ENCODE results near the gene PDE3B. TPM values are rescaled to one million over a fixed set of nuclear protein-coding genes. Genes with fewer than 3 reads are reported as not detected.

PDE3B gene
- total RNA-seq, 4 donors from 2014 or later: 14.0 to 30.5 (median 18.0) TPM

DNA sequence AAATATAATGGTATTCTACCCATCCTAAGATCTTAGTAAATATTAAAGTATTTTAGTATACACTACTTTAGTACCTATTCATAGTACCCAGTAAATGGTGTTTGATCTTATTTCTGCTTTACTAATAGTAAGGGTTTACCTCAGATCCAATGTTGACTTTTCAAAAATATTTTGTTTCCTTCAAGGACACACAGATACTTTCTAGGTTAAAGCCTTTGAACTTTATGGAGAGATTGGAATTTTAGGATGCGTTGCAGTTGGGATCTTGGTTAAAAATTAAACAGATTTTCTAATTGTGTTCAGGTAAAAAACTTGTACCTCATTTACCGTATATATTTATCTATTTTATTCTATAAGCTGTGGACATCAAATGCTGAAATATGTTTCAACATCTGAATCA lies 175.2 kb downstream of the PDE3B start:
- Histone ChIP-seq H3K9me3 (no peaks in the 10 kb centered on the region), H3K27me3 (no peaks in the 10 kb centered on the region), H3K4me3 (no peak overlapping the region), H3K27ac (no peak overlapping the region), H3K4me1 (no peaks in the 10 kb centered on the region), H3K36me3 (no peaks in the 10 kb centered on the region)
- DNase-seq: no peak
- TF ChIP-seq, protein P1, sequence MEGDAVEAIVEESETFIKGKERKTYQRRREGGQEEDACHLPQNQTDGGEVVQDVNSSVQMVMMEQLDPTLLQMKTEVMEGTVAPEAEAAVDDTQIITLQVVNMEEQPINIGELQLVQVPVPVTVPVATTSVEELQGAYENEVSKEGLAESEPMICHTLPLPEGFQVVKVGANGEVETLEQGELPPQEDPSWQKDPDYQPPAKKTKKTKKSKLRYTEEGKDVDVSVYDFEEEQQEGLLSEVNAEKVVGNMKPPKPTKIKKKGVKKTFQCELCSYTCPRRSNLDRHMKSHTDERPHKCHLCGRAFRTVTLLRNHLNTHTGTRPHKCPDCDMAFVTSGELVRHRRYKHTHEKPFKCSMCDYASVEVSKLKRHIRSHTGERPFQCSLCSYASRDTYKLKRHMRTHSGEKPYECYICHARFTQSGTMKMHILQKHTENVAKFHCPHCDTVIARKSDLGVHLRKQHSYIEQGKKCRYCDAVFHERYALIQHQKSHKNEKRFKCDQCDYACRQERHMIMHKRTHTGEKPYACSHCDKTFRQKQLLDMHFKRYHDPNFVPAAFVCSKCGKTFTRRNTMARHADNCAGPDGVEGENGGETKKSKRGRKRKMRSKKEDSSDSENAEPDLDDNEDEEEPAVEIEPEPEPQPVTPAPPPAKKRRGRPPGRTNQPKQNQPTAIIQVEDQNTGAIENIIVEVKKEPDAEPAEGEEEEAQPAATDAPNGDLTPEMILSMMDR (IDR thresholded peaks at IDR 0.05): no peak
- no peak for TF ChIP-seq POLR2A (IDR thresholded peaks at IDR 0.05)

DNA sequence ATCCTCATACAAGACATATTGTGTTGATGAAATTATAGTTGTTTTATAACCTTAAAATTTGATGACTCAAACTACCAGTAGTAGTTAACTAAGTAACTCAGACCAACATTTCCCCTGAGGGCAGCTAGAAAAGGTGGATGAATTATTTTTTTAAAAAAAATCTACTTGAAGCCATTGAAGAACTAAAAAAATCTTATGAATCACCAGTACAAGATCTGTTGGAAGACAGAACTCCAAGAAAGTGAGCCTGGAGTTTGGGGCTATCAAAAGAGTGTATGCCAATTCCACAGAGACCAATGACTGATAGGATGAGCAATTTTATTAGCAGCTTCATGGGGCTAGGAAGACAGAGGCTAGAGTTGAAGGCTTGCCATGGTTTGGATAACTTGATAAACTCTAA lies 176.0 kb downstream of the PDE3B start:
- Histone ChIP-seq H3K4me1 (no peaks in the 10 kb centered on the region), H3K27me3 (no peaks in the 10 kb centered on the region), H3K36me3 (no peaks in the 10 kb centered on the region), H3K27ac (no peak overlapping the region), H3K4me3 (no peak overlapping the region), H3K9me3 (no peaks in the 10 kb centered on the region)
- TF ChIP-seq, protein P1 (IDR thresholded peaks at IDR 0.05): no peak
- no peak for TF ChIP-seq POLR2A (IDR thresholded peaks at IDR 0.05)
- DNase-seq: no peak

DNA sequence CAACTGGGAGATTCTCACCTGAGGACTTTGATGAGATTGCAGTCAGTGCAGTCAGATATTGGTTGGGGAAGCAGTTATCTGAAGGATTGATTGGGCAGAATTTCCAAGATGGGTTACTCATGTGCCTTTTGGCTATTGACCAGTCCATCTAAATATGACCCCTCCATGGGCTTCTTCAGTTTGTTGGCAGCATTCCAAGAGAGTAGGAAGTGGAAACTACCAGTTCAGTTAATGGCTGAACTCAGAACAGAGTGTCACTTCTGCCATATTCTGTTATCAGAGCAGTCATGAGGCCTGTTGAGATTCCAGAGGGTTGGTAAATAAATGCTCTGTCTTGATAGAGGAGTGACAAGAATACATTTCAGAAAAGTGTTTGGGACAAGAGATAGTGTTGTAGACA lies 177.4 kb downstream of the PDE3B start:
- H3K4me3 ChIP-seq: no peak overlapping the region
- H3K27ac ChIP-seq: no peak overlapping the region
- no peaks in the 10 kb centered on the region for H3K27me3 ChIP-seq
- TF ChIP-seq, protein P1 (IDR thresholded peaks at IDR 0.05): no peak
- TF ChIP-seq POLR2A (IDR thresholded peaks at IDR 0.05): no peak
- DNase-seq: no peak
- H3K36me3 ChIP-seq: no peaks in the 10 kb centered on the region
- no peaks in the 10 kb centered on the region for H3K9me3 ChIP-seq
- H3K4me1 ChIP-seq: no peaks in the 10 kb centered on the region

DNA sequence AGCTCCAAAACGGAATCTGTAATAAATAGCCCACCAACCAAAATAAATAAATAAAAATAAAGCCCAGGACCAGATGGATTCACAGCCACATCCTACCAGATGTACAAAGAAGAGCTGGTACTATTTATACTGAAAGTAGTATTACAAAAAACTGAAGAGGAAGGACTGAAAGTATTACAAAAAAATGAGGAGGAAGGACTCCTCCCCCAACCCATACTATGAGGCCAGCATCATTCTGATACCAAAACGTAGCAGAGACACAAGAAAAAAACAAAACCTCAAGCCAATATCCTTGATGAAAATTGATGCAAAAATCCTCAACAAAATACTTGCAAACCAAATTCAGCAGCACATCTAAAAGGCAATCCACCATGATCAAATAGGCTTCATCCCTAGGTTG lies 183.0 kb downstream of the PDE3B start:
- Histone ChIP-seq H3K9me3 (no peaks in the 10 kb centered on the region), H3K27ac (no peak overlapping the region), H3K4me3 (no peak overlapping the region), H3K27me3 (no peaks in the 10 kb centered on the region), H3K36me3 (no peaks in the 10 kb centered on the region), H3K4me1 (no peaks in the 10 kb centered on the region)
- TF ChIP-seq, protein P1 (IDR thresholded peaks at IDR 0.05): no peak
- no peak for TF ChIP-seq POLR2A (IDR thresholded peaks at IDR 0.05)
- no peak for DNase-seq

DNA sequence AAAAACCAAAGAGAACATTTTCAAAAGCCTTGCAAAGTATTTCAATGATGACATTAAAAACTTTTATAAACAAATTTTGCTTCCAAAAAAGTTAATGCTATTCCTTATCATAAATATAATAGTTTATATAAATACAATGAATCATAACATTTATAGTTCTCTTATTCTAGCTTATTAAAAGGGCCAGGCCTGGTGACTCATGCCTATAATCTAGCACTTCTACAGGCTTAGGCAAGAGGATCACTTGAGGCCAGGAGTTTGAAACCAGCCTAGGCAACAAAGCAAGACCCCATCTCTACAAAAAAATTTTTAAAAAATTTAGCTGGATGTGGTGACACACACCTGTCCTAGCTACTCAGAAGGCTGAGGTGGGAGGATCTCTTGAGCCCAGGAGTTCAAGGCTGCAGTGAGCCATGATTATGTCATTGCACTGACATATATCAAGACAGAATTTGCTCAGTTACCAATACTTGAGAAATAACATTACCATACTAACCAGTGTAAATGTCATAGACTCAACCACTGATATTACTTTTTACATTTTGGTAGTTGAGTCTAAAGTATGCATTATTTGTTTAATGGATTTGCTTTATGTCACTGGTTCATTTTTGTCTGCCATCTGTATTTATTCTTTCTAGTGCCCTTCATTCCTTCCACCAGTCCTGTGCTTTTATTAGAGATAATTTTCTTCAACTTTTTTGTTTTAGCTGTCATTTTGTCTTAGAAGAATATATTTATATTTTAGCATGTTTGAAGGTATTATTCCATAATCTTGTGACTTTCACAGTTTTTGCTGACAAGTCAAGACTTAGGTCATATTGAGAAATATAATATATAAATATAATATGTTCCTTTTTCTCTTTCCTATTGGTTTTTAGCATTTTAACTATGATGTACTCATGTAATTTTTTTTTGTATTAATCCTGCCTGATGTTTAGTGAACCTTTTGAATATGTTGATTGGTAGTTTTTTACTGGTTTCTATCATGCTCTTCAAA lies 192.2 kb downstream of the PDE3B start:
- H3K27me3 ChIP-seq: no peaks in the 10 kb centered on the region
- no peak for DNase-seq
- H3K27ac ChIP-seq: no peak overlapping the region
- H3K4me3 ChIP-seq: no peak overlapping the region
- no peaks in the 10 kb centered on the region for H3K4me1 ChIP-seq
- TF ChIP-seq POLR2A (IDR thresholded peaks at IDR 0.05): no peak
- TF ChIP-seq, protein P1 (IDR thresholded peaks at IDR 0.05): no peak
- no peaks in the 10 kb centered on the region for H3K36me3 ChIP-seq
- no peaks in the 10 kb centered on the region for H3K9me3 ChIP-seq
